HG03196 (cell line): Measurements from ENCODE around the gene DYNC2I2.

Source experiments
- ATAC-seq: cut with Tn5 transposase; IDR thresholded peaks from one replicate; pipeline ENCODE4 v1.9.1; 2021; ENCODE audit not compliant: unreplicated experiment

DYNC2I2 gene

GRCh38 chr9:128636556-128637530 is 19.8 kb downstream of the DYNC2I2 start:
- ATAC-seq: no peak

- ATAC-seq: no peak
Observed at GRCh38 chr9:128636024-128636390, 20.6 kb downstream of the DYNC2I2 start.

GRCh38 chr9:128635266-128636023 is 21.2 kb downstream of the DYNC2I2 start:
- ATAC-seq: no peak

- ATAC-seq: no peak
Observed at GRCh38 chr9:128634651-128635262, 21.9 kb downstream of the DYNC2I2 start.

DNA sequence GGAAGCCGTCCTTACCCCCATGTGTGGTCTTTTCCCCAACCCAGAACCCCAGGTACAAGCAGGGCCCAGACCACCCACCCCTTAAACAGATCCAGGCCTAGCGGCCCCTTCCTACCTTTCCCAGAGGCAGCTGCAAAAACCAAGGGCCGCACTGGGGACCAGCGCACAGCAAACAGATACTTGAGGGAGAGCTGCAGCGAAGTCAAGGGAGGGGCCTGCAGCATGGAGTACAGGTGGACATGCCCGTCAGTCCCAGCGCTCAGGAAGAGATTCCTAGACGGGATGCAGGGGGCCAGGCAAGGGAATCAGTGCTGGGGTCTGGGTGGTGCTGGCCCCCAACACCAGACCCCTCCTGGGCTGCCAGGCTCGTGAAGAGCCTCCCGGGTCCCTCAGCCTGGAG is 22.5 kb downstream of the DYNC2I2 start:
- no peak for ATAC-seq

DNA sequence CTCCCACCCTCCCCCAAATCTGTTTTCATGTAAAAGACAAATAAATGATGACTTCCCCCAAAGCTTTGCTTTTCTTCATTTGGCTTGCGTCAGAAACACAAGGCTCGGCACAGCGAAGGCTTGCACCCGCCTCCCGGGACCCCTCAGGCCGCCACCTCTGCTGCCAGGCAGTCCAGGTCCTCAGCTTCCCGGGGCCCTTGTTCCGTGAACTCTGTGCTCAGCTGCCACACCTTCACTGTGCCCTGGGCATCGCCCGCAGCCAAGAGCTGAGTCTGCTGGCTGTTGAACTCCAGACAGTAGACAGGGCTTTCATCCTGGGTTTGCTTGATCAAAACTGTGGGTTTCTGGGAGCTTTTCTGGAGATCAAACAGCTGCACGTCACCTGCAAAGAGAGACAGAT is 23.0 kb downstream of the DYNC2I2 start:
- no peak for ATAC-seq

GRCh38 chr9:128633057-128633456 is 23.6 kb downstream of the DYNC2I2 start:
- no peak for ATAC-seq

- no peak for ATAC-seq
Observed at GRCh38 chr9:128632486-128632885, 24.2 kb downstream of the DYNC2I2 start.

DNA sequence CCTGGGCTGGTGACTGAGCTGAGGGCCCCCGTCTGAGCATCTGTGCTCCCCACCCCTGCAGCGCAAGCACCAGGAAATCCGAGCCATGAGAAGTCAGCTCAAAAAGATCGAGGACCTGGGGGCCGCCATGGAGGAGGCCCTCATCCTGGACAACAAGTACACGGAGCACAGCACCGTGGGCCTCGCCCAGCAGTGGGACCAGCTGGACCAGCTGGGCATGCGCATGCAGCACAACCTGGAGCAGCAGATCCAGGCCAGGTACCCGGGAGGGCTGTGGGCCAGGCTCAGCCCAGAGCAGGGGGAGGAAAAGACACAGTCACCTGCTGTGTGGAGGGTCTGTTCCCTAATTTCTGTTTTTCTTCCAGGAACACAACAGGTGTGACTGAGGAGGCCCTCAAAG is 24.6 kb downstream of the DYNC2I2 start:
- no peak for ATAC-seq

GRCh38 chr9:128631636-128632035 is 25.0 kb downstream of the DYNC2I2 start:
- ATAC-seq: no peak

- ATAC-seq: no peak
Observed at GRCh38 chr9:128629852-128630545, 26.6 kb downstream of the DYNC2I2 start.

GRCh38 chr9:128629136-128629535 is 27.5 kb downstream of the DYNC2I2 start:
- ATAC-seq: no peak

- no peak for ATAC-seq
Observed at GRCh38 chr9:128628471-128629048, 28.1 kb downstream of the DYNC2I2 start.

- no peak for ATAC-seq
Observed at GRCh38 chr9:128627906-128628305, 28.7 kb downstream of the DYNC2I2 start.

DNA sequence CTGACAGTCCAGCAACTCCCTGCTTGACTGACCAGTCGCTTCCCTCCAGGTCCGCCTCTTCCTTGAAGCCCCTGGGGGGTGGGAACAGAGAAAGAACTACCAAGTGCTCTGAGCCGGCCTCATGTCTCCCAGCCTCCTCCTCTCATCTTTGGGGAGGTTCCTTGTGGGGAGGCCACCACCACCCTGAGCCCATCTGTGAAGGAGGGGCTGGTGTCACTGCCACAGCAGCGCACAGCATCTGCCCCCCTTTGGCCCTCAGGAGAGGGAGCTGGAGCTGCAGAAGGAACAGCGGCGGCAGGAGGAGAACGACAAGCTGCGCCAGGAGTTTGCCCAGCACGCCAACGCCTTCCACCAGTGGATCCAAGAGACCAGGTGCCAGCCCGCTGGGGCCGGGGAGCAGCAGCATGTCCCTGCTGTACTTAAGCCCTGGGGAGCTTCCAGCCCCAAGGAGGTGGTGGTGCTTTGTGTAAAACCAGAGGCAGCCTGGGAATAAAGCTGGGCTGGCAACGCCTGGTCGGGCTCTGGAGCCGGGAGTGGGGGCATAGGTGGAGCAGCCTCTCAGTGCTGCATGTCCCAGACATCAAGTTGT is 29.4 kb downstream of the DYNC2I2 start:
- no peak for ATAC-seq

DNA sequence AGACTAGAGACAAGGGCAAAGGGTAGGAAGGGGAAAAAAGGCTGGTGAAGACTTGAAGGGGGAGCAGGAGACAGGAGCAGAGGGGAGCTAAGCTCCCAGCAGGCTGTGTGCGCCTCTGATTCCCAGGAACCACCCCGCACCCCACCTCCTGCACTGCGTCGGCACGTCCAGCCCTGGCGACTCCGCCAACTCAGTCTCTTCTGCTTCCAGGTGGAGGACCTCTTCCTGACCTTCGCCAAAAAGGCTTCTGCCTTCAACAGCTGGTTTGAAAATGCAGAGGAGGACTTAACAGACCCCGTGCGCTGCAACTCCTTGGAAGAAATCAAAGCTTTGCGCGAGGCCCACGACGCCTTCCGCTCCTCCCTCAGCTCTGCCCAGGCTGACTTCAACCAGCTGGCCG is 30.5 kb downstream of the DYNC2I2 start:
- ATAC-seq: no peak

DNA sequence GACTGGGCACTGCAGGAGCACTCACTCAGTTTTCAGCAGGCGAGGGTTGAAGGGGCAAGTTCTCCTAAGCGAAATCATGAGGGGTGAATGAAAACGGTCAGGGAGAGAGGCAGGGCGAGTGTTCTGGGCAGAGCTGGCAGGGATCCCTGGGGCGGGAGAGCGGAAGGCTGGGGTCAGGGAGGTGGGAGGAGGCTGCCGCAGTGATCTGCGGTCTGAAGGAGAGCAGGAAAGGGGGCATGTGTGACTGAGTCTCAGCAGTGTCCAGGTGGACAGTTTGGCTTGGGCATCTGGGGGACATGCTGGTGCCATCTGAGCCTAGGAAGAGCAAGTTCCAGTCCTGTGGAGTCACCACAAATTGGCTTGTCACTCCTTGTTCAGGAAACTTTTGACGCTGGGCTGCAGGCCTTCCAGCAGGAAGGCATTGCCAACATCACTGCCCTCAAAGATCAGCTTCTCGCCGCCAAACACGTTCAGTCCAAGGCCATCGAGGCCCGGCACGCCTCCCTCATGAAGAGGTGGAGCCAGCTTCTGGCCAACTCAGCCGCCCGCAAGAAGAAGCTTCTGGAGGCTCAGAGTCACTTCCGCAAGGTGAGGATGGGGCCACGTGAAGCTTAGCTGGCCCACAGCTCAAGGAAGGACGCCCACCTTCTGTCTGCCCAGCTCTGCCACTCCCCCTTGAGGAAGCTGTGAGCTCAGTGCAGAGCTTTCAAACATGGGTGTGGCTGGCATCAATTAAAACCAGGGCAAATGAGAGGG is 31.1 kb downstream of the DYNC2I2 start:
- no peak for ATAC-seq

DNA sequence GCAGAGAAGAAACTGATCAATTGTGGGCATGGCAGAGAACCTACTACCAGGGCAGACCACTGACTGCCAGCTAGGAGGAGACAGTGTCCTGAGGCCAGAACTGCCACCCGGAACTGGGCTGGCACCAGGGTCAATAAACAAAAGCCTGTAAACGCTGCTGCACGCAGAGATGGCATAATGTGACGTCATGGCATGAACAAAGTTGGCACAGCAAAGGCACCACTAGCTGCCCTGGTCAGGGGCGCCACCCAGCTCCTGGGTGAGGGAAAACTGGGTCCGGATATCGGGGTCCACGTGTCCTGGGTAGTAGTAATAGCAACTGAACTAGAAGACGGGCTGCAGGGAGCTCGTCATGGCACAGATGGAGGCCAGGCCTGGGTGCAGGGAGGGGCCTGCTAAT is 32.1 kb downstream of the DYNC2I2 start:
- ATAC-seq: no peak

DNA sequence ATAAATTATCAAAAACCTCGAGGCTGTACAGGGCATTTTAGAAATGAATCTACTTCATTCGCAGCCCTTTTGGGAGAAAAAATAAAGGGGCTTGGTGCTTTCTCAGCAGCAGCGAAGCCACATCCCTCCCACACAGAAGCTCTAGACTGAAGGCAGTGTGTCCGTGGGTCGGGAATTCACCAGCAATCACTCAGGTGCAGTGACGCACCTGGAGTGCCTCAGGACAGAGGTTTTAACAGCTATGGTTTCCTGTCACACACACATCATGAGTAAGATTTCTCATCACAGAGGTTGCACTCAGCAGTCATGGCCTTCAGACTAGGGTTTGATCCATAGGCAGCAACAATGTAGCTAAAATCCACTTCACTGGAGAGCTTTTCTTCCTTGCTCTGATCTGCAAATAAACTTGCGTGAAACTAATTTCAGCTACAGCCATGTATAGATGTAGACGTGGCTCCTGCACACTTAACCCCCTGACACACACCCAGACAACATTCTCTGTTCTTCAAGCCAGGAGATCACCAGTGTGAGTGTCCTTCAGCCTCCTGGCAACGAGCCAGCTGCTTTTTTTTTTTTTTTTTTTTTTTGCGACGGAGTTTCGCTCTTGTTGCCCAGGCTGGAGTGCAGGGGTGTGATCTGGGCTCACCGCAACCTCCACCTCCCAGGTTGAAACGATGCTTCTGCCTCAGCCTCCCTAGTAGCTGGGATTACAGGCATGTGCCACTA is 34.8 kb downstream of the DYNC2I2 start:
- ATAC-seq: no peak
